Right renal cortex interstitium (tissue), 3 donors: ENCODE measurements around the gene SETD9. TPM values are rescaled to one million over a fixed set of nuclear protein-coding genes. Genes with fewer than 3 reads are reported as not detected.

Experiments
- DNase-seq, 3 donors: peaks; one replicate each; pipeline ENCODE4 v3.0.0-alpha.2; 2013; ENCODE audit warnings: low read depth in 3 of 3, low spot score in 2 of 3
- polyA plus RNA-seq, 3 donors: library from polyadenylated mRNA; unstranded; fragments of 120-200 nt; gene quantifications; one replicate each; pipeline ENCODE4 v1.2.1, GENCODE V29; 2013; ENCODE audit not compliant: insufficient read length in 3 of 3

Gene SETD9
- polyA plus RNA-seq, result 10 to 100 TPM in 2 of 3 donors, 1 to 10 TPM in 1; 6.7 to 19.0 (median 10.9) TPM

- peak; percentile 91 to 94 (median 93) for DNase-seq
These were observed at the start of gene SETD9 for GRCh38 chr5:56909294-56910209. Gene SETD9, plus strand, starts transcription at chr5:56909596. Its CDS starts 50 bp downstream, at chr5:56909646.

GRCh38 chr5:56861893-56862485 is 47.4 kb upstream of the SETD9 start:
- DNase-seq, result no peak

GRCh38 chr5:56862909-56863308 is 46.5 kb upstream of the SETD9 start:
- no peak for DNase-seq

- DNase-seq, result no peak
These were observed 37.6 kb upstream of the SETD9 start for GRCh38 chr5:56871777-56872176.

- DNase-seq, result no peak
These were observed 36.3 kb upstream of the SETD9 start for GRCh38 chr5:56873056-56873455.

- DNase-seq, result no peak
These were observed 33.1 kb upstream of the SETD9 start for GRCh38 chr5:56876327-56876726.

GRCh38 chr5:56881571-56881970 is 27.8 kb upstream of the SETD9 start:
- DNase-seq, result no peak

- DNase-seq, result no peak
These were observed 16.0 kb upstream of the SETD9 start for GRCh38 chr5:56893251-56893951.

GRCh38 chr5:56896763-56897162 is 12.6 kb upstream of the SETD9 start:
- no peak for DNase-seq

GRCh38 chr5:56898213-56898612 is 11.2 kb upstream of the SETD9 start:
- DNase-seq, result no peak

- DNase-seq, result no peak
These were observed 9.0 kb upstream of the SETD9 start for GRCh38 chr5:56900395-56900794.

GRCh38 chr5:56900858-56901578 is 8.4 kb upstream of the SETD9 start:
- peak in 2 of 3 donors; percentile 13 to 21 for DNase-seq

- no peak for DNase-seq
These were observed 478 bp upstream of the SETD9 start for GRCh38 chr5:56908942-56909293.

- DNase-seq, result peak; percentile 17 to 83 (median 41)
These were observed 992 bp downstream of the SETD9 start for GRCh38 chr5:56910210-56910965.

- no peak for DNase-seq
These were observed 4.4 kb downstream of the SETD9 start for GRCh38 chr5:56913766-56914165.

- DNase-seq, result no peak
These were observed 5.3 kb downstream of the SETD9 start for GRCh38 chr5:56914678-56915077.

- DNase-seq, result no peak
These were observed 8.1 kb downstream of the SETD9 start for GRCh38 chr5:56917534-56917933.

GRCh38 chr5:56918054-56918453 is 8.7 kb downstream of the SETD9 start:
- no peak for DNase-seq

- DNase-seq, result no peak
These were observed 10.7 kb downstream of the SETD9 start for GRCh38 chr5:56919942-56920662.
